ENCODE data around the gene CDKL1. TPM values are rescaled to one million over a fixed set of nuclear protein-coding genes. Genes with fewer than 3 reads are reported as not detected.

The CDKL1 gene
- total and polyA plus RNA-seq, 2 of the 13 experiments (the other 11 are each of a cell fraction or from before 2014, with no cell fraction given), result 4.4 to 5.1 TPM

- WGBS (ENCODE audit: low lambda C conversion rate), result 91% methylated on average over 5 of the region's 5 CpGs
- Histone ChIP-seq H2AFZ (ENCODE audit: low read length) (no peak overlapping the region), H3K4me1 (ENCODE audit: insufficient read depth, low read length) (peaks cover 22% of the 10 kb centered on the region), H3K4me2 (ENCODE audit: low read depth, low read length) (no peak overlapping the region), H3K79me2 (ENCODE audit: insufficient read depth, low read length) (no peaks in the 10 kb centered on the region), H3K9ac (ENCODE audit: insufficient read depth, low read depth, low read length) (no peak overlapping the region), H3K9me3 (ENCODE audit: low read length) (no peaks in the 10 kb centered on the region), H4K20me1 (ENCODE audit: insufficient read depth, low read length) (no peaks in the 10 kb centered on the region), H3K27ac (ENCODE audit: extremely low read length, insufficient read depth, low read length) (no peak overlapping the region), H3K27me3 (ENCODE audit: control insufficient read depth in 1 of 2, insufficient read depth in 2 of 2, low read length in 2 of 2) (no peaks in the 10 kb centered on the region), H3K36me3 (replicated peaks in 1 of 2; ENCODE audit: control insufficient read depth in 1 of 2, insufficient read depth in 2 of 2, low read length in 2 of 2) (peaks cover 0 to 2% of the 10 kb centered on the region in 2 experiments; a peak in 1 of 5 replicates), H3K4me3 (replicated peaks in 1 of 3; ENCODE audit: insufficient read depth in 1 of 3, low read depth in 2 of 3, low read length in 3 of 3) (no peak overlapping the region)
- no TSS peak for BruUV-seq (replicated peaks)
- TF ChIP-seq ZNF850 (CRISPR knock-in tag; conservative IDR thresholded peaks at IDR 0.05), result no peak
- TF ChIP-seq KMT2A (CRISPR knock-in tag; IDR thresholded peaks at IDR 0.05), result no peak
- TF ChIP-seq DNMT3B (CRISPR knock-in tag; conservative IDR thresholded peaks at IDR 0.05), result no peak
- no peak for TF ChIP-seq ZNF737 (CRISPR knock-in tag; IDR thresholded peaks at IDR 0.05; ENCODE audit: borderline replicate concordance)
- TF ChIP-seq GATAD1 (CRISPR knock-in tag; IDR thresholded peaks at IDR 0.05), result no peak
- TF ChIP-seq YY1 (IDR thresholded peaks at IDR 0.05; ENCODE audit: insufficient read depth, insufficient replicate concordance, low read depth, low read length), result no peak
- intact Hi-C loops (cut with micrococcal nuclease; ENCODE audit: unreplicated experiment) (loop anchor here (5.0 kb wide), 1 partner anchor 192 kb away; the partner anchor contains the start of gene MAP4K5), in situ Hi-C loops (cut with HindIII; ENCODE audit: extremely low pct_ligation_motif_present, low pct_unique_long_range_greater_than_20kb) (no loop called here)
- DNase-seq (ENCODE audit: low spot score) (no peak), ATAC-seq (no peak), FAIRE-seq (no peak)
- ChIA-PET CTCF (ENCODE audit: low intra/inter-chr PET ratio, low total read pairs) (no interaction called here), POLR2A (interaction anchor here (0.9 kb wide), 1 partner anchor 12 kb away, joined by 3 read pairs; no protein-coding TSS in a partner anchor)
These were observed 56.6 kb downstream of the CDKL1 start for GRCh38 chr14:50340045-50340444.

- Histone ChIP-seq H3K4me3 (replicated peaks in 1 of 3; ENCODE audit: insufficient read depth in 1 of 3, low read depth in 2 of 3, low read length in 3 of 3) (no peak overlapping the region), H4K20me1 (ENCODE audit: insufficient read depth, low read length) (no peaks in the 10 kb centered on the region), H3K4me1 (ENCODE audit: insufficient read depth, low read length) (peaks cover 22% of the 10 kb centered on the region), H2AFZ (ENCODE audit: low read length) (no peak overlapping the region), H3K79me2 (ENCODE audit: insufficient read depth, low read length) (no peaks in the 10 kb centered on the region), H3K9ac (ENCODE audit: insufficient read depth, low read depth, low read length) (no peak overlapping the region), H3K27me3 (ENCODE audit: control insufficient read depth in 1 of 2, insufficient read depth in 2 of 2, low read length in 2 of 2) (no peaks in the 10 kb centered on the region), H3K4me2 (ENCODE audit: low read depth, low read length) (no peak overlapping the region), H3K36me3 (replicated peaks in 1 of 2; ENCODE audit: control insufficient read depth in 1 of 2, insufficient read depth in 2 of 2, low read length in 2 of 2) (peaks cover 0 to 2% of the 10 kb centered on the region in 2 experiments; a peak in 1 of 5 replicates), H3K9me3 (ENCODE audit: low read length) (no peaks in the 10 kb centered on the region), H3K27ac (ENCODE audit: extremely low read length, insufficient read depth, low read length) (no peak overlapping the region)
- peak; percentile 90 for TF ChIP-seq HNRNPK (IDR thresholded peaks at IDR 0.05; ENCODE audit: low read depth, low read length, poor library complexity, severe bottlenecking)
- no peak for TF ChIP-seq ZNF546 (CRISPR knock-in tag; conservative IDR thresholded peaks at IDR 0.05)
- DNase-seq (ENCODE audit: low spot score), result no peak
- FAIRE-seq, result no peak
- no TSS peak for BruUV-seq (replicated peaks)
- intact Hi-C loops (cut with micrococcal nuclease; ENCODE audit: unreplicated experiment) (no loop called here), in situ Hi-C loops (cut with HindIII; ENCODE audit: extremely low pct_ligation_motif_present, low pct_unique_long_range_greater_than_20kb) (no loop called here)
- CTCF ChIA-PET (ENCODE audit: low intra/inter-chr PET ratio, low total read pairs), result no interaction called here
- no peak for ATAC-seq
- 84% methylated on average over 3 of the region's 3 CpGs for WGBS (ENCODE audit: low lambda C conversion rate)
- POLR2A ChIA-PET, result interaction anchor here (0.9 kb wide), 1 partner anchor 12 kb away, joined by 3 read pairs; no protein-coding TSS in a partner anchor
These were observed 57.4 kb downstream of the CDKL1 start for GRCh38 chr14:50339178-50339804.
